ENCODE measurements around the gene VWC2L.

Gene VWC2L

GRCh38 chr2:214410918-214411554 lies at the start of gene VWC2L:
VWC2L (plus strand) TSS chr2:214411054; CDS start chr2:214414194, 3,140 bp downstream.
- DNase-seq (ENCODE audit: insufficient read length, low spot score) = peak; percentile 52

GRCh38 chr2:214361116-214361515 lies 49.7 kb upstream of the VWC2L start:
- no peak for DNase-seq (ENCODE audit: insufficient read length, low spot score)
- no peak for FAIRE-seq

More at GRCh38 chr2:214410918-214411554, at the start of gene VWC2L:
- peak; percentile 64 for FAIRE-seq

- FAIRE-seq (no peak), DNase-seq (ENCODE audit: insufficient read length, low spot score) (no peak)
Measured at GRCh38 chr2:214365549-214365948, 45.3 kb upstream of the VWC2L start.

GRCh38 chr2:214367171-214367570 lies 43.7 kb upstream of the VWC2L start:
- DNase-seq (ENCODE audit: insufficient read length, low spot score) (no peak), FAIRE-seq (no peak)

- no peak for FAIRE-seq
- DNase-seq (ENCODE audit: insufficient read length, low spot score) = no peak
Measured at GRCh38 chr2:214376618-214377285, 34.1 kb upstream of the VWC2L start.

GRCh38 chr2:214377286-214377624 lies 33.6 kb upstream of the VWC2L start:
- DNase-seq (ENCODE audit: insufficient read length, low spot score) = no peak
- no peak for FAIRE-seq

GRCh38 chr2:214378455-214379103 lies 32.3 kb upstream of the VWC2L start:
- DNase-seq (ENCODE audit: insufficient read length, low spot score) = no peak
- FAIRE-seq = no peak

- no peak for DNase-seq (ENCODE audit: insufficient read length, low spot score)
- no peak for FAIRE-seq
Measured at GRCh38 chr2:214379227-214379626, 31.6 kb upstream of the VWC2L start.

GRCh38 chr2:214380681-214381080 lies 30.2 kb upstream of the VWC2L start:
- no peak for FAIRE-seq
- no peak for DNase-seq (ENCODE audit: insufficient read length, low spot score)

GRCh38 chr2:214382229-214382628 lies 28.6 kb upstream of the VWC2L start:
- DNase-seq (ENCODE audit: insufficient read length, low spot score) (no peak), FAIRE-seq (no peak)

- no peak for FAIRE-seq
- DNase-seq (ENCODE audit: insufficient read length, low spot score) = no peak
Measured at GRCh38 chr2:214386720-214387119, 24.1 kb upstream of the VWC2L start.

- FAIRE-seq (no peak), DNase-seq (ENCODE audit: insufficient read length, low spot score) (no peak)
Measured at GRCh38 chr2:214389334-214389733, 21.5 kb upstream of the VWC2L start.

- FAIRE-seq = no peak
- DNase-seq (ENCODE audit: insufficient read length, low spot score) = no peak
Measured at GRCh38 chr2:214393796-214394195, 17.1 kb upstream of the VWC2L start.

- FAIRE-seq (no peak), DNase-seq (ENCODE audit: insufficient read length, low spot score) (no peak)
Measured at GRCh38 chr2:214395040-214395439, 15.8 kb upstream of the VWC2L start.

GRCh38 chr2:214401580-214401979 lies 9.3 kb upstream of the VWC2L start:
- no peak for DNase-seq (ENCODE audit: insufficient read length, low spot score)
- no peak for FAIRE-seq

- FAIRE-seq (no peak), DNase-seq (ENCODE audit: insufficient read length, low spot score) (no peak)
Measured at GRCh38 chr2:214410128-214410775, 602 bp upstream of the VWC2L start.

- FAIRE-seq (no peak), DNase-seq (ENCODE audit: insufficient read length, low spot score) (no peak)
Measured at GRCh38 chr2:214412679-214413078, 1.8 kb downstream of the VWC2L start.

GRCh38 chr2:214436470-214436869 lies 25.6 kb downstream of the VWC2L start:
- DNase-seq (ENCODE audit: insufficient read length, low spot score) = no peak
- no peak for FAIRE-seq

GRCh38 chr2:214450118-214450894 lies 39.5 kb downstream of the VWC2L start:
- no peak for FAIRE-seq
- no peak for DNase-seq (ENCODE audit: insufficient read length, low spot score)

GRCh38 chr2:214451516-214452275 lies 40.8 kb downstream of the VWC2L start:
- DNase-seq (ENCODE audit: insufficient read length, low spot score) (no peak), FAIRE-seq (no peak)
